ENCODE data around the gene ABHD17C.

The ABHD17C gene

GRCh38 chr15:80689716-80690115, 5.4 kb upstream of the ABHD17C start:
- DNase-seq (ENCODE audit: low read depth, low spot score) = no peak

- DNase-seq (ENCODE audit: low read depth, low spot score) = no peak
These were observed 3.5 kb upstream of the ABHD17C start for GRCh38 chr15:80691575-80691974.

GRCh38 chr15:80693682-80694610, 1.2 kb upstream of the ABHD17C start:
- DNase-seq (ENCODE audit: low read depth, low spot score) = no peak

GRCh38 chr15:80694611-80695098, 455 bp upstream of the ABHD17C start:
- DNase-seq (ENCODE audit: low read depth, low spot score) = no peak

GRCh38 chr15:80695911-80696661, 976 bp downstream of the ABHD17C start:
- DNase-seq (ENCODE audit: low read depth, low spot score) = no peak

GRCh38 chr15:80697075-80697685, 2.1 kb downstream of the ABHD17C start:
- DNase-seq (ENCODE audit: low read depth, low spot score) = no peak

- DNase-seq (ENCODE audit: low read depth, low spot score) = no peak
These were observed 3.6 kb downstream of the ABHD17C start for GRCh38 chr15:80698676-80699075.

GRCh38 chr15:80699981-80700380, 4.9 kb downstream of the ABHD17C start:
- DNase-seq (ENCODE audit: low read depth, low spot score) = no peak

- no peak for DNase-seq (ENCODE audit: low read depth, low spot score)
These were observed 6.7 kb downstream of the ABHD17C start for GRCh38 chr15:80701676-80702311.

GRCh38 chr15:80703081-80703480, 8.0 kb downstream of the ABHD17C start:
- DNase-seq (ENCODE audit: low read depth, low spot score) = no peak

- no peak for DNase-seq (ENCODE audit: low read depth, low spot score)
These were observed 8.9 kb downstream of the ABHD17C start for GRCh38 chr15:80703965-80704364.

GRCh38 chr15:80706161-80706560, 11.1 kb downstream of the ABHD17C start:
- no peak for DNase-seq (ENCODE audit: low read depth, low spot score)

GRCh38 chr15:80709542-80709941, 14.4 kb downstream of the ABHD17C start:
- DNase-seq (ENCODE audit: low read depth, low spot score) = no peak

- no peak for DNase-seq (ENCODE audit: low read depth, low spot score)
These were observed 15.8 kb downstream of the ABHD17C start for GRCh38 chr15:80710635-80711554.

GRCh38 chr15:80711886-80712285, 16.8 kb downstream of the ABHD17C start:
- no peak for DNase-seq (ENCODE audit: low read depth, low spot score)

GRCh38 chr15:80712956-80713355, 17.8 kb downstream of the ABHD17C start:
- no peak for DNase-seq (ENCODE audit: low read depth, low spot score)

GRCh38 chr15:80721476-80721875, 26.4 kb downstream of the ABHD17C start:
- no peak for DNase-seq (ENCODE audit: low read depth, low spot score)

GRCh38 chr15:80722811-80723210, 27.7 kb downstream of the ABHD17C start:
- no peak for DNase-seq (ENCODE audit: low read depth, low spot score)

- DNase-seq (ENCODE audit: low read depth, low spot score) = no peak
These were observed 32.1 kb downstream of the ABHD17C start for GRCh38 chr15:80727196-80727595.

GRCh38 chr15:80727596-80727995, 32.5 kb downstream of the ABHD17C start:
- DNase-seq (ENCODE audit: low read depth, low spot score) = no peak

- no peak for DNase-seq (ENCODE audit: low read depth, low spot score)
These were observed 35.3 kb downstream of the ABHD17C start for GRCh38 chr15:80730387-80730786.

Measured in iPS DF 19.7 (cell line).